ENCODE data around the gene RBM46.

The RBM46 gene

DNA sequence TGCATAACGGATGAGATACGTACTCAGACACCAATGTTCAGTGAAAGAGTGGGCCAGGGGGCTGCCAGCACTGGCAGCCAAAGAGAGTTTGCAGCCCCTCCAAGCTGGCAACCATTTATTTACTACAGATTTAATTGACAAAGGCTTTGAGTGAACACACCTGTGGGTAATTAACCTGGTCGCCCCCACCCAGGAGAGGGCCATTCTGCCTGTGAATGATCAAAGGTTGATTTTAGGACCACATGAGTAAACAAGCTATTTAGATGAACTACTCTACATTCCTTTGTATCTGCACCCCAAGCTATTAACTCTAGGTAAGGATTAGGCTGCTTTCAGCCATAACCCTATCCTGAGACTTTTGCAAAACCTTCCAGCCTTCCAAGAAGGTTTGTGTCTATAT lies 55.0 kb downstream of the RBM46 start:
- H3K27me3 ChIP-seq (ENCODE audit: control insufficient read depth, low read length), result no peaks in the 10 kb centered on the region
- no peak overlapping the region for H3K4me2 ChIP-seq (ENCODE audit: low read length)
- H3K79me2 ChIP-seq (ENCODE audit: control insufficient read depth, low read length), result no peaks in the 10 kb centered on the region
- H4K20me1 ChIP-seq (ENCODE audit: control insufficient read depth, insufficient read depth, low read depth, low read length), result no peaks in the 10 kb centered on the region
- no peak overlapping the region for H3K27ac ChIP-seq (ENCODE audit: low read depth, low read length)
- H3K36me3 ChIP-seq (ENCODE audit: control insufficient read depth, low read length), result no peaks in the 10 kb centered on the region
- no peak for TF ChIP-seq CTCF (IDR thresholded peaks at IDR 0.05; ENCODE audit: low read depth, low read length, poor library complexity, severe bottlenecking)
- no peak for TF ChIP-seq EZH2phosphoT487 (IDR thresholded peaks at IDR 0.05; ENCODE audit: borderline replicate concordance, low read length)
- H3K4me3 ChIP-seq (ENCODE audit: low read length), result no peak overlapping the region
- H3K9me3 ChIP-seq (ENCODE audit: control insufficient read depth, insufficient read depth, low read length), result no peaks in the 10 kb centered on the region
- H3K4me1 ChIP-seq (ENCODE audit: control insufficient read depth, low read length), result no peaks in the 10 kb centered on the region
- H3K9me2 ChIP-seq (replicated peaks; ENCODE audit: control insufficient read depth, low read length), result no peaks in the 10 kb centered on the region
- H3F3A ChIP-seq (ENCODE audit: control insufficient read depth, insufficient read depth), result no peaks in the 10 kb centered on the region

DNA sequence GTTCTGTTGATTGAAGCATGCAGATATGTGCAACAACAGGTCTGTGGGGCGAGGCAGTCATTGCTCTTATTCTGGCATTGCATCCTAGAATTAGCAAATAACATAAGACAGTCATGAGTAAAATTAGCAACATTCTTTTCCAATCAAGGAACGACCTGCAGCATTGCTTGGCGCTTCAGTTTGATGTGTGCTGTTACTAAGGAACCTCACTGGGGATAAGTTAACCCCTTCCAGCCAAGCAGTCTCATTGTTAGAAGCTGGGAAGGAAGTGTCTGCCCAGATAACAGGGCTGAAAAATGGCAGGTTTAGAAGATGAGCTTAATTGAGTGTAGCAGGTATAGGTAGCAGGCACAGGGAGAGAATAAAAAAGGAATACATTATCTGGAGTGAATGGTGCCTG lies 55.4 kb downstream of the RBM46 start:
- Histone ChIP-seq H3K4me2 (ENCODE audit: low read length) (no peak overlapping the region), H3K9me2 (replicated peaks; ENCODE audit: control insufficient read depth, low read length) (no peaks in the 10 kb centered on the region), H3K4me3 (ENCODE audit: low read length) (no peak overlapping the region), H4K20me1 (ENCODE audit: control insufficient read depth, insufficient read depth, low read depth, low read length) (no peaks in the 10 kb centered on the region), H3K27ac (ENCODE audit: low read depth, low read length) (no peak overlapping the region), H3K9me3 (ENCODE audit: control insufficient read depth, insufficient read depth, low read length) (no peaks in the 10 kb centered on the region), H3F3A (ENCODE audit: control insufficient read depth, insufficient read depth) (no peaks in the 10 kb centered on the region), H3K79me2 (ENCODE audit: control insufficient read depth, low read length) (no peaks in the 10 kb centered on the region), H3K36me3 (ENCODE audit: control insufficient read depth, low read length) (no peaks in the 10 kb centered on the region), H3K4me1 (ENCODE audit: control insufficient read depth, low read length) (no peaks in the 10 kb centered on the region), H3K27me3 (ENCODE audit: control insufficient read depth, low read length) (no peaks in the 10 kb centered on the region)
- TF ChIP-seq CTCF (IDR thresholded peaks at IDR 0.05; ENCODE audit: low read depth, low read length, poor library complexity, severe bottlenecking), result no peak
- no peak for TF ChIP-seq EZH2phosphoT487 (IDR thresholded peaks at IDR 0.05; ENCODE audit: borderline replicate concordance, low read length)

DNA sequence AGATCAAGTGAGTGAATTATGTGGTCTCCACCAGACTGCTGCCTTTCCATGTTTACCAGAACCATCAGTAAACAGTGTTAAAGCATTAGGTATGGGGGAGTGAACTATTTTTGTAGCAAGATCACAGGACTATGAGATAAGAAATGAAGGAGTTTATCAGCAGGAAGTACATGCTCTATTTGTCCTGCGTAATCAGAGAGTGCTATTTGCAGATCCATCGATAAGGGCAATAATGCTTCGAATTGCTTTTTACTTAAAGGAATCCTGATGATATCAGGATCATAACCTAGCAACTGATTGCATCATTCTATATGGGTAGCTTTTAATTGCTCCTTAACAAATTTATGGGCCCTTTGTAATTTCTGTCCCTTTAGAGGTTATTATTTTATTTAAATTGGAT lies 57.1 kb downstream of the RBM46 start:
- Histone ChIP-seq H3K27ac (ENCODE audit: low read depth, low read length) (no peak overlapping the region), H3K9me3 (ENCODE audit: control insufficient read depth, insufficient read depth, low read length) (no peaks in the 10 kb centered on the region), H4K20me1 (ENCODE audit: control insufficient read depth, insufficient read depth, low read depth, low read length) (no peaks in the 10 kb centered on the region), H3K27me3 (ENCODE audit: control insufficient read depth, low read length) (no peaks in the 10 kb centered on the region), H3K9me2 (replicated peaks; ENCODE audit: control insufficient read depth, low read length) (no peaks in the 10 kb centered on the region), H3K79me2 (ENCODE audit: control insufficient read depth, low read length) (no peaks in the 10 kb centered on the region), H3F3A (ENCODE audit: control insufficient read depth, insufficient read depth) (no peaks in the 10 kb centered on the region), H3K36me3 (ENCODE audit: control insufficient read depth, low read length) (no peaks in the 10 kb centered on the region), H3K4me1 (ENCODE audit: control insufficient read depth, low read length) (no peaks in the 10 kb centered on the region), H3K4me3 (ENCODE audit: low read length) (no peak overlapping the region), H3K4me2 (ENCODE audit: low read length) (no peak overlapping the region)
- TF ChIP-seq EZH2phosphoT487 (IDR thresholded peaks at IDR 0.05; ENCODE audit: borderline replicate concordance, low read length) (no peak), CTCF (IDR thresholded peaks at IDR 0.05; ENCODE audit: low read depth, low read length, poor library complexity, severe bottlenecking) (no peak)

DNA sequence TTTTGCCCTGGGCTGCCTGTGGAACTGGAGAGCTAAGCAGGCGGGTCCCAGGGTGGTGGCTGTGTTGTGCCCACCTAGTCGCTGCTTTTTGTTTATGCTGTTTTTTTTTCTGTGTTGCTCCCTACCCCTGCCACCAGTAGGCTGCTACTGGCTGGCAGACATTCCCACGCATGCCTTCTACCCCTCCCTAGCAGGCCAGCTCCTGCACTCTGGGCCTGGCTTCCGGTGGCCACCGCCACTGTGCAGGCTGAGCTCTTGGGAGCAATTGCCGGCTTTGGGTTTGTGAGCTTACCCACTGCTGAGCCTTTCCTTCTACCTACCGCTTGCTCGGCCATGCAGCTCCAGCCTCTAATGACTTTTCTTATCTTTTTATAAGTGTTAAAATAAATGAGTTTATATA lies 57.6 kb downstream of the RBM46 start:
- Histone ChIP-seq H3K36me3 (ENCODE audit: control insufficient read depth, low read length) (no peaks in the 10 kb centered on the region), H3K79me2 (ENCODE audit: control insufficient read depth, low read length) (no peaks in the 10 kb centered on the region), H3K4me2 (ENCODE audit: low read length) (no peak overlapping the region), H3K9me3 (ENCODE audit: control insufficient read depth, insufficient read depth, low read length) (no peaks in the 10 kb centered on the region), H4K20me1 (ENCODE audit: control insufficient read depth, insufficient read depth, low read depth, low read length) (no peaks in the 10 kb centered on the region), H3K4me1 (ENCODE audit: control insufficient read depth, low read length) (no peaks in the 10 kb centered on the region), H3K4me3 (ENCODE audit: low read length) (no peak overlapping the region), H3F3A (ENCODE audit: control insufficient read depth, insufficient read depth) (no peaks in the 10 kb centered on the region), H3K27ac (ENCODE audit: low read depth, low read length) (no peak overlapping the region), H3K27me3 (ENCODE audit: control insufficient read depth, low read length) (no peaks in the 10 kb centered on the region), H3K9me2 (replicated peaks; ENCODE audit: control insufficient read depth, low read length) (no peaks in the 10 kb centered on the region)
- TF ChIP-seq EZH2phosphoT487 (IDR thresholded peaks at IDR 0.05; ENCODE audit: borderline replicate concordance, low read length) (no peak), CTCF (IDR thresholded peaks at IDR 0.05; ENCODE audit: low read depth, low read length, poor library complexity, severe bottlenecking) (no peak)

Data from DOHH2 (cell line).